HEK293 (cell line): ENCODE data around the gene CPB2.

Experiments used
- CTCF ChIA-PET: fragments of 350-600 bp; formaldehyde crosslinking; extraction: SDS; loops from one replicate; lab custom pipeline; 2021; ENCODE audit warnings: antibody characterized with exemption; lab: Yijun Ruan, JAX
- POLR2A ChIA-PET: fragments of 300-600 bp; formaldehyde crosslinking; extraction: SDS; loops from one replicate; lab custom pipeline; 2020; ENCODE audit warnings: antibody characterized with exemption, inconsistent platforms; lab: Yijun Ruan, JAX
- H3K27ac ChIP-seq: fragments of 200-500 bp; sonication (Bioruptor generic); 2 replicates; pipeline ENCODE4 v1.5.1; 2014; ENCODE audit warnings: low read depth, low read length, control low read depth, inconsistent platforms; ENCODE audit errors: extremely low read depth
- H3K36me3 ChIP-seq, 2 experiments: fragments of 200-500 bp in 1 of 2; sonication (Bioruptor generic) in 1 of 2; 1 replicate in 1 of 2; 2 replicates in 1 of 2; pipeline ENCODE4 v1.5.1; 2014 to 2017; ENCODE audit warnings: inconsistent platforms in 2 of 2, low read length in 2 of 2; ENCODE audit not compliant: control insufficient read depth in 2 of 2, insufficient read depth in 1 of 2
- H3K4me1 ChIP-seq: fragments of 200-500 bp; sonication (Bioruptor generic); 2 replicates; pipeline ENCODE4 v1.5.1; 2014; ENCODE audit warnings: mild to moderate bottlenecking, low read length, inconsistent platforms; ENCODE audit not compliant: control insufficient read depth, insufficient read depth
- H3K4me3 ChIP-seq: 2 replicates; pipeline ENCODE4 v1.5.1; 2011; ENCODE audit warnings: low read depth, mild to moderate bottlenecking, control low read depth, low read length, moderate library complexity
- H3K9me3 ChIP-seq: fragments of 200-500 bp; sonication (Bioruptor generic); 2 replicates; pipeline ENCODE4 v1.5.1; 2014; ENCODE audit warnings: low read depth, low read length, inconsistent platforms; ENCODE audit not compliant: control insufficient read depth, insufficient read depth
- PRDM1 ChIP-seq: fragments of 450-650 bp; formaldehyde crosslinking; IDR thresholded peaks from 2 replicates; pipeline ENCODE4; 2016; ENCODE audit warnings: missing biosample characterization, missing genetic modification characterization
- PRDM2 ChIP-seq: fragments of 450-650 bp; formaldehyde crosslinking; IDR thresholded peaks from 2 replicates; pipeline ENCODE4 v1.5.1; 2016; ENCODE audit warnings: missing biosample characterization, missing genetic modification characterization, borderline replicate concordance
- SCRT1 ChIP-seq: fragments of 450-650 bp; formaldehyde crosslinking; IDR thresholded peaks from 2 replicates; pipeline ENCODE4 v1.5.1; 2016; ENCODE audit warnings: missing biosample characterization, missing genetic modification characterization, borderline replicate concordance
- ZNF184 ChIP-seq: fragments of 450-650 bp; IDR thresholded peaks from 2 replicates; pipeline ENCODE4 v1.5.1; 2018; ENCODE audit warnings: missing biosample characterization, mild to moderate bottlenecking, missing genetic modification characterization
- ZNF280D ChIP-seq: fragments of 450-650 bp; formaldehyde crosslinking; IDR thresholded peaks from 2 replicates; pipeline ENCODE4 v1.5.1; 2016; ENCODE audit warnings: missing biosample characterization, missing genetic modification characterization
- ZNF423 ChIP-seq: fragments of 450-650 bp; formaldehyde crosslinking; IDR thresholded peaks from 2 replicates; pipeline ENCODE4 v1.5.1; 2016; ENCODE audit warnings: missing biosample characterization, missing genetic modification characterization
- ZNF488 ChIP-seq: fragments of 450-650 bp; formaldehyde crosslinking; IDR thresholded peaks from 2 replicates; pipeline ENCODE4 v1.5.1; 2016; ENCODE audit warnings: missing biosample characterization, missing genetic modification characterization
- ZNF585B ChIP-seq: fragments of 450-650 bp; formaldehyde crosslinking; IDR thresholded peaks from 2 replicates; pipeline ENCODE4 v1.5.1; 2016; ENCODE audit warnings: missing biosample characterization, missing genetic modification characterization
- ZNF639 ChIP-seq: fragments of 450-650 bp; formaldehyde crosslinking; IDR thresholded peaks from 2 replicates; pipeline ENCODE4 v1.5.1; 2016; ENCODE audit warnings: missing biosample characterization, missing genetic modification characterization
- ZNF692 ChIP-seq: fragments of 450-650 bp; formaldehyde crosslinking; IDR thresholded peaks from 2 replicates; pipeline ENCODE4 v1.5.1; 2016; ENCODE audit warnings: missing biosample characterization, missing genetic modification characterization
- ZNF701 ChIP-seq: fragments of 450-650 bp; formaldehyde crosslinking; IDR thresholded peaks from 2 replicates; pipeline ENCODE4 v1.5.1; 2016; ENCODE audit warnings: missing biosample characterization, missing genetic modification characterization
- ZSCAN18 ChIP-seq: fragments of 450-650 bp; formaldehyde crosslinking; IDR thresholded peaks from 2 replicates; pipeline ENCODE4 v1.5.1; 2016; ENCODE audit warnings: missing biosample characterization, missing genetic modification characterization
- ZSCAN23 ChIP-seq: fragments of 450-650 bp; formaldehyde crosslinking; IDR thresholded peaks from 2 replicates; pipeline ENCODE4 v1.5.1; 2016; ENCODE audit warnings: missing biosample characterization, missing genetic modification characterization

CPB2 gene

GRCh38 chr13:46101002-46101401 is 3.8 kb downstream of the CPB2 start:
- TF ChIP-seq ZSCAN23 (tag by site-specific recombination) (no peak), ZNF639 (tag by site-specific recombination) (no peak), ZNF280D (tag by site-specific recombination) (no peak), PRDM1 (tag by site-specific recombination) (no peak), ZNF701 (tag by site-specific recombination) (no peak), ZSCAN18 (tag by site-specific recombination) (no peak)
- Histone ChIP-seq H3K36me3 (no peaks in the 10 kb centered on the region), H3K27ac (no peak overlapping the region), H3K9me3 (no peaks in the 10 kb centered on the region), H3K4me1 (no peaks in the 10 kb centered on the region), H3K4me3 (no peak overlapping the region)
- ChIA-PET CTCF (no interaction called here), POLR2A (no interaction called here)

GRCh38 chr13:46100191-46100815 is 4.5 kb downstream of the CPB2 start:
- H3K4me1 ChIP-seq = no peaks in the 10 kb centered on the region
- no peak overlapping the region for H3K27ac ChIP-seq
- H3K36me3 ChIP-seq = no peaks in the 10 kb centered on the region
- POLR2A ChIA-PET = no interaction called here
- no peak overlapping the region for H3K4me3 ChIP-seq
- no peaks in the 10 kb centered on the region for H3K9me3 ChIP-seq
- TF ChIP-seq ZNF488 (tag by site-specific recombination) = no peak
- TF ChIP-seq ZNF423 (tag by site-specific recombination) = no peak
- no peak for TF ChIP-seq SCRT1 (tag by site-specific recombination)
- no peak for TF ChIP-seq ZNF692
- no peak for TF ChIP-seq ZNF184
- TF ChIP-seq ZNF585B = no peak
- TF ChIP-seq PRDM2 (tag by site-specific recombination) = no peak
- CTCF ChIA-PET = interaction anchor here (1.2 kb wide), 1 partner anchor 9 kb away, joined by 3 read pairs; no protein-coding TSS in a partner anchor
